Stomach (tissue), 9 donors: Measurements from ENCODE around the gene DAPK2. TPM values are rescaled to one million over a fixed set of nuclear protein-coding genes. Genes with fewer than 3 reads are reported as not detected.
A peak's percentile ranks its signal among the peaks of the same experiment; 100 is the strongest.

Experiments
- DNase-seq, 2 donors: peaks; one replicate each; pipeline versions ENCODE4 v3.0.0 to v3.0.0-alpha.2; 2013 to 2019
- H3K27ac ChIP-seq, 5 donors: fragments of 200-600 bp in 4 of 5; sonication (generic) in 4 of 5; one replicate each; pipeline ENCODE4 v1.5.1; 2013 to 2019; ENCODE audit warnings: mild to moderate bottlenecking in 1 of 5, moderate library complexity in 1 of 5
- H3K27me3 ChIP-seq, 3 donors: fragments of 200-600 bp; sonication (generic); one replicate each; pipeline ENCODE4 v1.5.1; 2017 to 2019; ENCODE audit warnings: mixed run types in 1 of 3
- H3K36me3 ChIP-seq, 4 donors: fragments of 200-600 bp; sonication (generic); 1 replicate in 3 of 4; 2 replicates in 1 of 4; pipeline ENCODE4 v1.5.1; 2016 to 2019
- H3K4me1 ChIP-seq, 4 donors: fragments of 200-600 bp; sonication (generic); one replicate each; pipeline ENCODE4 v1.5.1; 2016 to 2019
- H3K4me3 ChIP-seq, 4 donors: fragments of 200-600 bp; sonication (generic) in 3 of 4; one replicate each; pipeline ENCODE4 v1.5.1; 2016 to 2019; ENCODE audit warnings: mild to moderate bottlenecking in 1 of 4
- H3K9me3 ChIP-seq, 4 donors: fragments of 200-600 bp; sonication (generic); one replicate each; pipeline ENCODE4 v1.5.1; 2016 to 2019
- CTCF ChIP-seq, 7 experiments: fragments of 450-650 bp in 4 of 7; fragments of 200-600 bp in 3 of 7; sonication (generic) in 3 of 7; IDR thresholded peaks; one replicate each; pipeline ENCODE4 v1.5.1; 2016 to 2019; ENCODE audit warnings: antibody characterized with exemption in 7 of 7, control low read depth in 2 of 7, mild to moderate bottlenecking in 1 of 7
- EP300 ChIP-seq: sonication (generic); formaldehyde crosslinking; IDR thresholded peaks from one replicate; pipeline ENCODE4 v1.6.1; 2017; ENCODE audit warnings: antibody characterized with exemption
- POLR2A ChIP-seq, 4 donors: fragments of 450-650 bp; IDR thresholded peaks; one replicate each; pipeline ENCODE4 v1.6.1; 2016; ENCODE audit warnings: antibody characterized with exemption in 4 of 4, control low read depth in 2 of 4, mild to moderate bottlenecking in 1 of 4, moderate library complexity in 1 of 4
- POLR2AphosphoS5 ChIP-seq, 3 donors: sonication (generic); formaldehyde crosslinking; IDR thresholded peaks; one replicate each; pipeline ENCODE4 v1.6.1; 2016; ENCODE audit warnings: antibody characterized with exemption in 3 of 3
- WGBS, 5 donors: extraction: QIAGEN DNeasy Blood & Tissue Kit in 3 of 5; methylation state at CpG; one replicate each; pipeline versions ENCODE4 v1.1.5 to v1.1.7; 2013 to 2018; 5-methylcytosine and 5-hydroxymethylcytosine counted together
- intact Hi-C: fragments of 100-400 bp; cut with DNase I; formaldehyde crosslinking; loops from one replicate; pipeline ENCODE4 v1.15.1; 2023; ENCODE audit warnings: low total_unique reads
- polyA plus RNA-seq, 3 donors: library from polyadenylated mRNA; stranded (reverse); fragments of 200-250 nt; gene quantifications; one replicate each; pipeline ENCODE4 v1.2.3, GENCODE V29; 2013
- total RNA-seq, 5 donors: library from RNA; depleted of rRNA; stranded (reverse); fragments of >200 nt; gene quantifications; one replicate each; pipeline versions ENCODE4 v1.1.0 to v1.2.3, GENCODE V29; 2014 to 2016
- donor health status: healthy with polysubstance abuse.
- donor health status: Bipolar disorder and iron deficiency.
- donor health status: healthy.

Gene DAPK2
- total and polyA plus RNA-seq, 8 donors: 5.2 to 178 (median 16.6) TPM

GRCh38 chr15:63891079-63891767 is 155.1 kb downstream of the DAPK2 start:
- Histone ChIP-seq H3K27ac (peak overlapping the region in 2 of 5 donors; percentile 30 to 48), H3K27me3 (no peaks in the 10 kb centered on the region), H3K4me3 (no peak overlapping the region), H3K36me3 (no peaks in the 10 kb centered on the region), H3K4me1 (peaks cover under 1 to 50% (median 9%) of the 10 kb centered on the region in 4 donors), H3K9me3 (no peaks in the 10 kb centered on the region)
- WGBS, 5 donors: 19 to 41% (median 29%) methylated on average over 5 to 8 of the region's 8 CpGs
- TF ChIP-seq POLR2A (IDR thresholded peaks at IDR 0.05) (no peak), CTCF (IDR thresholded peaks at IDR 0.05) (peak in 5 of 7 experiments; percentile 72 to 88 (median 85)), POLR2AphosphoS5 (IDR thresholded peaks at IDR 0.05) (peak in 1 of 3 donors; percentile 48)
- peak; percentile 88 for DNase-seq
- intact Hi-C loops: loop anchor here (5.0 to 10.0 kb wide), 2 partner anchors 144 to 174 kb away; no protein-coding TSS in a partner anchor

- Histone ChIP-seq H3K36me3 (no peaks in the 10 kb centered on the region), H3K4me1 (peaks cover 0 to 46% (median 6%) of the 10 kb centered on the region in 4 donors), H3K27me3 (no peaks in the 10 kb centered on the region), H3K27ac (no peak overlapping the region), H3K9me3 (no peaks in the 10 kb centered on the region), H3K4me3 (no peak overlapping the region)
- intact Hi-C loops: loop anchor here (5.0 to 10.0 kb wide), 2 partner anchors 143 to 174 kb away; no protein-coding TSS in a partner anchor
- WGBS, 5 donors: 82 to 90% (median 86%) methylated on average over 6 of the region's 6 CpGs
- DNase-seq: no peak
- TF ChIP-seq CTCF (IDR thresholded peaks at IDR 0.05) (no peak), EP300 (no peak), POLR2AphosphoS5 (IDR thresholded peaks at IDR 0.05) (no peak), POLR2A (IDR thresholded peaks at IDR 0.05) (no peak)
These were observed 155.7 kb downstream of the DAPK2 start for GRCh38 chr15:63890617-63891016.

GRCh38 chr15:63889831-63890230 is 156.5 kb downstream of the DAPK2 start:
- no peak overlapping the region for H3K4me3 ChIP-seq
- intact Hi-C loops: loop anchor here (5.0 to 10.0 kb wide), 2 partner anchors 143 to 175 kb away; no protein-coding TSS in a partner anchor
- H3K27me3 ChIP-seq: no peaks in the 10 kb centered on the region

GRCh38 chr15:63888823-63889222 is 157.5 kb downstream of the DAPK2 start:
- Histone ChIP-seq H3K4me1 (peaks cover 0 to 30% (median 6%) of the 10 kb centered on the region in 4 donors), H3K27me3 (no peaks in the 10 kb centered on the region), H3K9me3 (no peaks in the 10 kb centered on the region), H3K36me3 (no peaks in the 10 kb centered on the region), H3K27ac (no peak overlapping the region), H3K4me3 (no peak overlapping the region)
- TF ChIP-seq POLR2AphosphoS5 (IDR thresholded peaks at IDR 0.05) (no peak), CTCF (IDR thresholded peaks at IDR 0.05) (no peak), EP300 (no peak), POLR2A (IDR thresholded peaks at IDR 0.05) (no peak)
- no peak for DNase-seq
- 66 to 95% (median 74%) methylated on average over 3 of the region's 3 CpGs for WGBS, 5 donors
- intact Hi-C loops: no loop called here

More at GRCh38 chr15:63889831-63890230, 156.5 kb downstream of the DAPK2 start:
- TF ChIP-seq POLR2AphosphoS5 (IDR thresholded peaks at IDR 0.05): no peak
- TF ChIP-seq CTCF (IDR thresholded peaks at IDR 0.05): no peak
- no peak for TF ChIP-seq POLR2A (IDR thresholded peaks at IDR 0.05)
- no peak for TF ChIP-seq EP300
- no peak overlapping the region for H3K27ac ChIP-seq
- DNase-seq: no peak
- H3K9me3 ChIP-seq: no peaks in the 10 kb centered on the region
- H3K4me1 ChIP-seq: peaks cover 0 to 40% (median 6%) of the 10 kb centered on the region in 4 donors
- 75 to 84% (median 83%) methylated on average over 5 of the region's 5 CpGs for WGBS, 5 donors
- H3K36me3 ChIP-seq: no peaks in the 10 kb centered on the region
